Peyer's patch (tissue), 4 donors: ENCODE data around the gene SCAF1.

Experiments
- CTCF ChIP-seq, 6 experiments: fragments of 450-650 bp in 4 of 6; fragments of 200-600 bp in 2 of 6; sonication (generic) in 1 of 6; IDR thresholded peaks; one replicate each; pipeline ENCODE4 v1.5.1; 2017 to 2019; ENCODE audit warnings: antibody characterized with exemption in 6 of 6, mild to moderate bottlenecking in 3 of 6, moderate library complexity in 1 of 6
- POLR2A ChIP-seq, 2 donors: fragments of 450-650 bp; IDR thresholded peaks; one replicate each; pipeline ENCODE4 v1.5.1; 2017; ENCODE audit warnings: antibody characterized with exemption in 2 of 2, mild to moderate bottlenecking in 2 of 2, moderate library complexity in 2 of 2

GRCh38 chr19:49613374-49613773 is 28.6 kb upstream of the SCAF1 start:
- no peak for TF ChIP-seq CTCF (IDR thresholded peaks at IDR 0.05)
- TF ChIP-seq POLR2A (IDR thresholded peaks at IDR 0.05): no peak
